Tibial nerve (tissue), 4 donors: Measurements from ENCODE around the gene APOBEC3B. TPM values are rescaled to one million over a fixed set of nuclear protein-coding genes. Genes with fewer than 3 reads are reported as not detected.

ENCODE experiments used
- DNase-seq, 2 donors: peaks; one replicate each; pipeline ENCODE4 v3.0.0-alpha.2; 2019; ENCODE audit warnings: low spot score in 2 of 2
- H3K27ac ChIP-seq, 4 donors: fragments of 200-600 bp; sonication (generic) in 3 of 4; one replicate each; pipeline ENCODE4 v1.5.1; 2017 to 2019; ENCODE audit warnings: mild to moderate bottlenecking in 1 of 4
- H3K27me3 ChIP-seq, 2 donors: fragments of 200-600 bp; sonication (generic) in 1 of 2; one replicate each; pipeline versions ENCODE4 v1.5.1 to v1.6.0; 2017 to 2019
- H3K36me3 ChIP-seq, 3 donors: fragments of 200-600 bp; sonication (generic); one replicate each; pipeline ENCODE4 v1.5.1; 2018 to 2019
- H3K4me1 ChIP-seq, 4 donors: fragments of 200-600 bp; sonication (generic) in 3 of 4; one replicate each; pipeline ENCODE4 v1.5.1; 2017 to 2019
- H3K4me3 ChIP-seq, 4 donors: fragments of 200-600 bp; sonication (generic) in 3 of 4; one replicate each; pipeline ENCODE4 v1.5.1; 2017 to 2019; ENCODE audit warnings: mild to moderate bottlenecking in 1 of 4, moderate library complexity in 1 of 4
- H3K9me3 ChIP-seq, 4 donors: fragments of 200-600 bp; sonication (generic) in 3 of 4; one replicate each; pipeline ENCODE4 v1.5.1; 2017 to 2019
- EP300 ChIP-seq, 2 donors: sonication (generic); formaldehyde crosslinking; IDR thresholded peaks; one replicate each; pipeline ENCODE4 v1.6.1; 2017; ENCODE audit warnings: antibody characterized with exemption in 2 of 2, mild to moderate bottlenecking in 1 of 2
- POLR2A ChIP-seq, 2 donors: fragments of 450-650 bp; IDR thresholded peaks; one replicate each; pipeline ENCODE4 v1.6.1; 2017; ENCODE audit warnings: antibody characterized with exemption in 2 of 2, mild to moderate bottlenecking in 2 of 2, moderate library complexity in 2 of 2
- WGBS, 2 donors: methylation state at CpG; one replicate each; pipeline ENCODE4 v1.1.5; 2018; 5-methylcytosine and 5-hydroxymethylcytosine counted together
- total RNA-seq, 4 donors: library from RNA; depleted of rRNA; stranded (reverse); fragments of >200 nt; gene quantifications; one replicate each; pipeline ENCODE4 v1.1.0, GENCODE V29; 2016
- TF ChIP-seq, protein P1 (sequence below), 5 experiments: fragments of 200-600 bp in 3 of 5; fragments of 450-650 bp in 2 of 5; sonication (generic) in 3 of 5; IDR thresholded peaks; one replicate each; pipeline ENCODE4 v1.5.1; 2016 to 2019; ENCODE audit warnings: antibody characterized with exemption in 5 of 5, mild to moderate bottlenecking in 3 of 5, moderate library complexity in 2 of 5

The APOBEC3B gene
- total RNA-seq, 4 donors from 2014 or later = 0.39 to 3.3 (median 0.60) TPM; not detected in 1

DNA sequence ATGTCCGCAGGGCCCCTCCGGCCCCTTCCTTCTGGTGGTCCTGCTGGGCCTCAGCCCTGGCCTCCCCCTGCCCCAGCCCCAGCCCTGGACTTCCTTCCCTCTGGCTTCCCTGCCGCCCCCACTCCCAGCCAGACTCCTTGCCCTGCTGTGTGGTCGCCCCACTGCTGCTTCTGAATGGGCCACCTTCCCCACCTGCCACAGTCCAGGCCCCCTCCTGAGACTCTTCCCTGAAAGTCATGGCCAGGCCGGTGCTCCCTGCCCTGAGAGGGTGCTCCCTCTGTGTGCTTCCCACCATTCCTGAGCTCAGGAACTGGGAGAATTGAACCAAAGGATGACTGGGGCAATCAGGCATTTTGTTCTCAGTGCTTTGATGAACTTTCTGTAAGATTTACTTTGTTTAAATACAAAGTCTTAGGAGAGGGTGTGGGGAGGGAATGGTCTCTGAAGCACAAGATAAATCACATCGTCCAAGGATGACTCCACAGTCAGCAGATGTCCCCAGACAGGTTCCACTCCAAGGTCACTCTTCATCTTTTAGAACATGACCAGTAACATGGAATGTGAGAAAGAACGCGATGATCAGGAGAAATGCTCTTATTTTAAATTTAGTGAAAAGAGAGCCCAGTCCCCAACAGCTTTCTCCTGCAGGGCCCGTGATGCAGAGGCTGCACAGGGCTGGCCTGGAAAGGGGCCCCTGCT is 39.6 kb downstream of the APOBEC3B start:
- peak overlapping the region; percentile 53 to 88 (median 77) for H3K27ac ChIP-seq
- WGBS, 2 donors = 46 to 52% methylated on average over 9 of the region's 9 CpGs

DNA sequence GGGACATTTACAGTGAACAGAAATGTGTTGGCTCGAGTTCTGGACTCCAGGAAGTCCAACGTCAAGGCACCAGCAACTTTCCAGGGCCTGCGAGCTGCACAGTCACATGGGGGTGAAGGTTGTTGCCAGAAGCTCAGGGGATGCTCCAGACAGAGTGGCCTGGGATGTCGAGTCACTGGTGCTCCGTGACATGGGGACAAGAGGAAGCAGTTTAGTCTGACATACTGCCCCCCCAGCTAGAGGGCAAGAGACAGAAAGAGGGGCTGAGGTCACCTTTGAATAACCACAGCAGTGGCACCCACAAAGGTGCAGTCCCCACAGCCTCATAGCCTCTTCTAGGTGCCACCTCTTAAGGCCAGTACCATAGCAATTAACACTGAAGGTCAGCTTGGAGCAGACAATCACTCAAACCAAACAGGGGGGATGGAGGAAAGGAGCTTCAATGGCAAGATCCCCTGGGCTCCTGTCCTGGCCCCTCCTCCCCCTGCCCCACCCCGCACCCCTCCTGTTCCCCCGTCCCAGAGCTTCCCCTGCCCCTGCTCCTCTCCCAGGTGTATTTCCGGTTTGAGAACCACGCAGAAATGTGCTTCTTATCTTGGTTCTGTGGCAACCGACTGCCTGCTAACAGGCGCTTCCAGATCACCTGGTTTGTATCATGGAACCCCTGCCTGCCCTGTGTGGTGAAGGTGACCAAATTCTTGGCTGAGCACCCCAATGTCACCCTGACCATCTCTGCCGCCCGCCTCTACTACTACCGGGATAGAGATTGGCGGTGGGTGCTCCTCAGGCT is 42.6 kb downstream of the APOBEC3B start:
- TF ChIP-seq POLR2A (IDR thresholded peaks at IDR 0.05) (no peak), EP300 (IDR thresholded peaks at IDR 0.05) (no peak)
- TF ChIP-seq, protein P1, sequence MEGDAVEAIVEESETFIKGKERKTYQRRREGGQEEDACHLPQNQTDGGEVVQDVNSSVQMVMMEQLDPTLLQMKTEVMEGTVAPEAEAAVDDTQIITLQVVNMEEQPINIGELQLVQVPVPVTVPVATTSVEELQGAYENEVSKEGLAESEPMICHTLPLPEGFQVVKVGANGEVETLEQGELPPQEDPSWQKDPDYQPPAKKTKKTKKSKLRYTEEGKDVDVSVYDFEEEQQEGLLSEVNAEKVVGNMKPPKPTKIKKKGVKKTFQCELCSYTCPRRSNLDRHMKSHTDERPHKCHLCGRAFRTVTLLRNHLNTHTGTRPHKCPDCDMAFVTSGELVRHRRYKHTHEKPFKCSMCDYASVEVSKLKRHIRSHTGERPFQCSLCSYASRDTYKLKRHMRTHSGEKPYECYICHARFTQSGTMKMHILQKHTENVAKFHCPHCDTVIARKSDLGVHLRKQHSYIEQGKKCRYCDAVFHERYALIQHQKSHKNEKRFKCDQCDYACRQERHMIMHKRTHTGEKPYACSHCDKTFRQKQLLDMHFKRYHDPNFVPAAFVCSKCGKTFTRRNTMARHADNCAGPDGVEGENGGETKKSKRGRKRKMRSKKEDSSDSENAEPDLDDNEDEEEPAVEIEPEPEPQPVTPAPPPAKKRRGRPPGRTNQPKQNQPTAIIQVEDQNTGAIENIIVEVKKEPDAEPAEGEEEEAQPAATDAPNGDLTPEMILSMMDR (IDR thresholded peaks at IDR 0.05) = no peak
- peaks cover 0 to 35% (median 0%) of the 10 kb centered on the region in 3 donors for H3K36me3 ChIP-seq
- 86% methylated on average over 15 of the region's 15 CpGs for WGBS, 2 donors

More for the DNA sequence above, 39.6 kb downstream of the APOBEC3B start:
- no peak for TF ChIP-seq EP300 (IDR thresholded peaks at IDR 0.05)
- TF ChIP-seq POLR2A (IDR thresholded peaks at IDR 0.05) = no peak
- TF ChIP-seq, protein P1 (IDR thresholded peaks at IDR 0.05) = no peak
- Histone ChIP-seq H3K27me3 (no peaks in the 10 kb centered on the region), H3K36me3 (peaks cover 0 to 43% (median 0%) of the 10 kb centered on the region in 3 donors), H3K4me1 (peaks cover 0 to 22% (median 6%) of the 10 kb centered on the region in 4 donors), H3K9me3 (no peaks in the 10 kb centered on the region), H3K4me3 (peak overlapping the region; percentile 20 to 50 (median 44))
- no peak for DNase-seq

DNA sequence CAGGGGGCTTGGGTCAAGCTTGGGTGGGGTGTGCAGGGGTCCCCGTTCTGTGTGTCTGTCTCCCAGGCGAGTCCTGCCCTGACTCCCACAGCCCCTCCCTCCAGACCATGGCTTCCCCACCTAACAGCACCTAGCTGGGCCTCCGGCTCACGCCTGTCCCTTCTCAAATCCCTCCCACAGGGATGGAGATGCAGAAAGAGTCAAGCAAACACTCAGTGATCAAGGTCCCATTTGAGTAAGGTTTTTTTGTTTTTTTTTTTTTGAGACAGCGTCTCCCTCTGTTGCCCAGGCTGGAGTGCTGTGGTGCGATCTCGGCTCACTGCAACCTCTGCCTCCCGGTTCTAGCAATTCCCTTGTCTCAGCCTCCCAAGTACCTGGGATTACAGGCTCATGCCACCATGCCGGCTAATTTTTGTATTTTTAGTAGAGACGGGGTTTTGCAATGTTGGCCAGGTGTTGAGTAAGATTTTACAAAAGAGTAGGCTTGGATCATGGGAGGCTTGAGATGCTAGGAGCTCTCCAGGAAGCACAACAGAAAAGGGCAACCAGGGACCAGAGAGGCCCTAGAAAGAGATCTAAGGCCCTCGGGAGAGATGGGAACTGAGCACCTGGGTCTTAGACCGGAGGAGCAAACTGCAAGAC is 44.5 kb downstream of the APOBEC3B start:
- TF ChIP-seq, protein P1 (IDR thresholded peaks at IDR 0.05) = no peak
- TF ChIP-seq EP300 (IDR thresholded peaks at IDR 0.05) = no peak
- TF ChIP-seq POLR2A (IDR thresholded peaks at IDR 0.05) = no peak
- Histone ChIP-seq H3K4me1 (peaks cover 0 to 10% (median 2%) of the 10 kb centered on the region in 4 donors), H3K9me3 (no peaks in the 10 kb centered on the region), H3K27me3 (no peaks in the 10 kb centered on the region), H3K27ac (no peak overlapping the region), H3K4me3 (no peak overlapping the region), H3K36me3 (peaks cover 0 to 35% (median 0%) of the 10 kb centered on the region in 3 donors)
- WGBS, 2 donors = 86 to 91% methylated on average over 12 of the region's 12 CpGs
- DNase-seq = no peak

More for the DNA sequence above, 42.6 kb downstream of the APOBEC3B start:
- H3K27me3 ChIP-seq = no peaks in the 10 kb centered on the region
- peaks cover 0 to 22% (median 6%) of the 10 kb centered on the region in 4 donors for H3K4me1 ChIP-seq
- no peak overlapping the region for H3K27ac ChIP-seq
- H3K4me3 ChIP-seq = no peak overlapping the region
- DNase-seq = no peak
- H3K9me3 ChIP-seq = no peaks in the 10 kb centered on the region

DNA sequence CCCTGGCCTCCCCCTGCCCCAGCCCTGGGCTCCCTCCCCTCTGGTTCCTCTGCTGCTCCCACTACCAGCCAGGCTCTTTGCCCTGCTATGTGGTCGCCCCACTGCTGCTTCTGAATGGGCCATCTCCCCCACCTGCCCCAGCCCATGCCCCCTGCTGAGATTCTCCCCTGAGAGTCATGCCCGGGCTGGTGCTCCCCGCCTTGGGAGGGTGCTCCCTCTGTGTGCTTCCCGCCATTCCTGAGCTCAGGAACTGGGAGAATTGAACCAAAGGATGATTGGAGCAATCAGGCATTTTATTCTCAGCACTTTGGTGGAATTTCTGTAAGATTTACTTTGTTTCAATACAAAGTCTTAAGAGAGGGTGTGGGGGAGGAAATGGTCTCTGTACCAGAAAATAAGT is 45.6 kb downstream of the APOBEC3B start:
- Histone ChIP-seq H3K36me3 (peaks cover 0 to 35% (median 0%) of the 10 kb centered on the region in 3 donors), H3K27ac (no peak overlapping the region), H3K4me3 (no peak overlapping the region), H3K9me3 (no peaks in the 10 kb centered on the region), H3K4me1 (no peaks in the 10 kb centered on the region), H3K27me3 (no peaks in the 10 kb centered on the region)
- TF ChIP-seq POLR2A (IDR thresholded peaks at IDR 0.05) = no peak
- no peak for TF ChIP-seq EP300 (IDR thresholded peaks at IDR 0.05)
- TF ChIP-seq, protein P1 (IDR thresholded peaks at IDR 0.05) = no peak
- DNase-seq = no peak
- 75 to 83% methylated on average over 4 of the region's 4 CpGs for WGBS, 2 donors
